OCI-LY1 (cell line): ENCODE data around the gene VAMP4.

Experiments used
- H2AFZ ChIP-seq: fragments of 200-600 bp; sonication (generic), shearing (Covaris generic); 2 replicates; pipeline ENCODE4 v1.6.0; 2014; ENCODE audit warnings: antibody characterized with exemption, mild to moderate bottlenecking, low read length
- H3F3A ChIP-seq: fragments of 200-600 bp; sonication (generic), shearing (Covaris generic); 2 replicates; pipeline ENCODE4 v1.6.0; 2014; ENCODE audit warnings: mild to moderate bottlenecking, antibody characterized with exemption, low read length, moderate library complexity; ENCODE audit not compliant: insufficient read depth
- H3K27ac ChIP-seq: fragments of 200-600 bp; sonication (generic); 2 replicates; pipeline ENCODE4 v1.5.1; 2014; ENCODE audit warnings: low read length, mixed run types, mild to moderate bottlenecking, low read depth; ENCODE audit not compliant: poor library complexity, severe bottlenecking
- H3K27me3 ChIP-seq: fragments of 200-600 bp; sonication (generic); 2 replicates; pipeline ENCODE4 v1.6.0; 2014; ENCODE audit warnings: antibody characterized with exemption, mild to moderate bottlenecking, low read length, moderate library complexity; ENCODE audit not compliant: insufficient read depth
- H3K36me3 ChIP-seq: fragments of 200-600 bp; sonication (generic); 2 replicates; pipeline ENCODE4 v1.6.1; 2014; ENCODE audit warnings: mild to moderate bottlenecking, antibody characterized with exemption, low read length, moderate library complexity, mixed read lengths; ENCODE audit not compliant: insufficient read depth
- H3K4me1 ChIP-seq: fragments of 200-600 bp; sonication (generic); 2 replicates; pipeline ENCODE4 v1.5.1; 2014; ENCODE audit warnings: mild to moderate bottlenecking, low read length, moderate library complexity; ENCODE audit not compliant: insufficient read depth, severe bottlenecking
- H3K4me2 ChIP-seq: fragments of 200-600 bp; sonication (generic), shearing (Covaris generic); 2 replicates; pipeline ENCODE4 v1.6.1; 2014; ENCODE audit warnings: low read length
- H3K4me3 ChIP-seq: fragments of 200-600 bp; sonication (generic); 2 replicates; pipeline ENCODE4 v1.5.1; 2014; ENCODE audit warnings: low read length, low read depth, mild to moderate bottlenecking, mixed read lengths; ENCODE audit not compliant: poor library complexity, severe bottlenecking
- H3K79me2 ChIP-seq: fragments of 200-600 bp; shearing (Covaris generic); 2 replicates; pipeline ENCODE4 v1.6.1; 2016; ENCODE audit warnings: mixed run types, low read length, mixed read lengths; ENCODE audit not compliant: insufficient read depth
- H3K9ac ChIP-seq: fragments of 200-600 bp; sonication (generic), shearing (Covaris generic); 2 replicates; pipeline ENCODE4 v1.6.1; 2014; ENCODE audit warnings: mild to moderate bottlenecking, low read length, mixed read lengths
- H3K9me2 ChIP-seq: fragments of 200-600 bp; sonication (generic), shearing (Covaris generic); 2 replicates; pipeline ENCODE4 v1.6.1; 2014; ENCODE audit warnings: low read depth, mild to moderate bottlenecking, low read length, mixed read lengths
- H3K9me3 ChIP-seq: fragments of 200-600 bp; shearing (Covaris generic); 2 replicates; pipeline ENCODE4 v1.6.1; 2014; ENCODE audit warnings: low read length, mixed read lengths
- H4K20me1 ChIP-seq: fragments of 200-600 bp; sonication (generic), shearing (Covaris generic); 2 replicates; pipeline ENCODE4 v1.6.0; 2016; ENCODE audit warnings: mild to moderate bottlenecking, low read length; ENCODE audit not compliant: insufficient read depth
- EZH2 ChIP-seq: fragments of 200-600 bp; sonication (generic), shearing (Covaris generic); IDR thresholded peaks from 2 replicates; pipeline ENCODE4 v1.8.0; 2017; ENCODE audit warnings: borderline replicate concordance, mixed run types, mild to moderate bottlenecking, antibody characterized with exemption, low read length, moderate library complexity, mixed read lengths
- TF ChIP-seq, protein P1 (sequence below): fragments of 200-600 bp; sonication (generic), shearing (Covaris generic); IDR thresholded peaks from 2 replicates; pipeline ENCODE4 v1.5.1; 2017; ENCODE audit warnings: mild to moderate bottlenecking, antibody characterized with exemption, low read length, moderate library complexity, mixed read lengths

The VAMP4 gene

GRCh38 chr1:171654201-171654941 lies 87.5 kb downstream of the VAMP4 start:
- TF ChIP-seq EZH2: no peak
- TF ChIP-seq, protein P1, sequence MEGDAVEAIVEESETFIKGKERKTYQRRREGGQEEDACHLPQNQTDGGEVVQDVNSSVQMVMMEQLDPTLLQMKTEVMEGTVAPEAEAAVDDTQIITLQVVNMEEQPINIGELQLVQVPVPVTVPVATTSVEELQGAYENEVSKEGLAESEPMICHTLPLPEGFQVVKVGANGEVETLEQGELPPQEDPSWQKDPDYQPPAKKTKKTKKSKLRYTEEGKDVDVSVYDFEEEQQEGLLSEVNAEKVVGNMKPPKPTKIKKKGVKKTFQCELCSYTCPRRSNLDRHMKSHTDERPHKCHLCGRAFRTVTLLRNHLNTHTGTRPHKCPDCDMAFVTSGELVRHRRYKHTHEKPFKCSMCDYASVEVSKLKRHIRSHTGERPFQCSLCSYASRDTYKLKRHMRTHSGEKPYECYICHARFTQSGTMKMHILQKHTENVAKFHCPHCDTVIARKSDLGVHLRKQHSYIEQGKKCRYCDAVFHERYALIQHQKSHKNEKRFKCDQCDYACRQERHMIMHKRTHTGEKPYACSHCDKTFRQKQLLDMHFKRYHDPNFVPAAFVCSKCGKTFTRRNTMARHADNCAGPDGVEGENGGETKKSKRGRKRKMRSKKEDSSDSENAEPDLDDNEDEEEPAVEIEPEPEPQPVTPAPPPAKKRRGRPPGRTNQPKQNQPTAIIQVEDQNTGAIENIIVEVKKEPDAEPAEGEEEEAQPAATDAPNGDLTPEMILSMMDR: no peak
- H2AFZ ChIP-seq: no peak overlapping the region
- no peaks in the 10 kb centered on the region for H3F3A ChIP-seq
- H3K9ac ChIP-seq: no peak overlapping the region
- no peaks in the 10 kb centered on the region for H4K20me1 ChIP-seq
- no peak overlapping the region for H3K4me3 ChIP-seq
- H3K4me2 ChIP-seq: no peak overlapping the region
- no peaks in the 10 kb centered on the region for H3K36me3 ChIP-seq
- no peaks in the 10 kb centered on the region for H3K9me3 ChIP-seq
- no peak overlapping the region for H3K27ac ChIP-seq
- no peaks in the 10 kb centered on the region; the same call in 1 of the 2 replicates for H3K27me3 ChIP-seq
- no peaks in the 10 kb centered on the region for H3K4me1 ChIP-seq
- no peaks in the 10 kb centered on the region for H3K79me2 ChIP-seq
- H3K9me2 ChIP-seq: no peaks in the 10 kb centered on the region

DNA sequence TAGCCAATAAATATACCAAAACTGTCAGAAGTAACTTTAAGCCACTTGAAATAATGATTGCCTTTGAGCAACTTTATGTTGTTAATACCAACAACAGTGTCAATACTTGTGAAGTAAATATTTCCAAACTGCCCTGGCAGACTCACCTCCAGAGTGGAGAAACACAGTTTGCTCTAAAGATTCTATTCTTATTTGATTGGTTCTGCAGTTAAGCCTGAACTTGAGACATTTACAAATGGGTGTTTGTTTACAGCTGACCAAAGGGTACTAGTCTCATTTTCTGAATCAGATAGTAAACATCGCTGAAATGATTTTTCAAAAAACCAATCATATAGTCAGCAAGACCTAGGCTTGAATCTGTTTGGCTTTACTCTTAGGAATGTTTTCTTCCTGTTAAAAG lies 88.1 kb downstream of the VAMP4 start:
- Histone ChIP-seq H4K20me1 (no peaks in the 10 kb centered on the region), H3F3A (no peaks in the 10 kb centered on the region), H3K27me3 (no peaks in the 10 kb centered on the region; the same call in 1 of the 2 replicates), H3K9me3 (no peaks in the 10 kb centered on the region), H3K27ac (no peak overlapping the region), H2AFZ (no peak overlapping the region), H3K4me3 (no peak overlapping the region), H3K36me3 (no peaks in the 10 kb centered on the region), H3K79me2 (no peaks in the 10 kb centered on the region), H3K9ac (no peak overlapping the region), H3K4me1 (no peaks in the 10 kb centered on the region), H3K4me2 (no peak overlapping the region), H3K9me2 (no peaks in the 10 kb centered on the region)
- no peak for TF ChIP-seq EZH2
- TF ChIP-seq, protein P1: no peak

DNA sequence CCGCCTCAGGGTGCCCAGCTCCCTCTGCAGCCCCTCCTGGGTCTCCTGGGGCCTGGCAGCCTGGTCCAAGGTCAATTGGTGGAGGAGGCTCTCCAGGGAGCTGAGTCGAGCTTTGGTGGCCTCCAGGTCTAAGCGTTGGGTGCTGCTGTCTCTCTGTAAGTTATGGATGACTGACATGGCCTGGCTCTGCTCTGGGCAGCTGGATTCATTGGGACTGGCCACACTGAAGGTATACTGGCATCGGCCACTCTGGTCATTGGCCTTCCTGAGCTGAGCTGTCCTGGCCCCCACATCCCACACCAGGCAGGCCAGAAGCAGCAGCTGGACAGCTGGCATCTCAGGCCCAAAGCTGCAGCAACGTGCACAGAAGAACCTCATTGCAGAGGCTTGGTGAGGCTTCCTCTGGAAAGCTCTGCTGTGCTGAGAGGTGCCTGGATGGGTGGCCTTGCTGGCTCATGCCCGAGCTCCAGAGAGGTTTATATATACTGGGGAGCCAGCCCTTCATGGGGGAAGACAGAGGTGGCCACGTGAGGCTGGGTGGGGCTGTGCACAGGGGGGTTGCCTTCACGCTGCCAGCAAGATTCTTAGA lies 89.5 kb downstream of the VAMP4 start, which contains the start of gene MYOC:
TSS of gene MYOC (minus strand) at position 455 of the 589 bp plus-strand sequence. CDS start at position 378, 77 bp downstream.
- Histone ChIP-seq H3K36me3 (no peaks in the 10 kb centered on the region), H4K20me1 (no peaks in the 10 kb centered on the region)

More for the DNA sequence above, 89.5 kb downstream of the VAMP4 start, which contains the start of gene MYOC:
- Histone ChIP-seq H3K27ac (no peak within 1 kb of the TSS), H3K4me3 (no peak within 1 kb of the TSS), H3K4me2 (no peak within 1 kb of the TSS), H3K9me3 (no peaks in the 10 kb centered on the region), H3K27me3 (no peaks in the 10 kb centered on the region; the same call in 1 of the 2 replicates), H3K79me2 (no peaks in the 10 kb centered on the region), H3K9ac (no peak within 1 kb of the TSS), H3K9me2 (no peaks in the 10 kb centered on the region), H3K4me1 (no peaks in the 10 kb centered on the region), H3F3A (no peaks in the 10 kb centered on the region), H2AFZ (no peak within 1 kb of the TSS)
- TF ChIP-seq EZH2: no peak
- TF ChIP-seq, protein P1: no peak
